Left lung (tissue), 10 donors: Measurements from ENCODE around the gene AFAP1L1. TPM values are rescaled to one million over a fixed set of nuclear protein-coding genes. Genes with fewer than 3 reads are reported as not detected.

ENCODE experiments used
- ATAC-seq: fragments of 200-7000 bp; cut with Tn5 transposase; one replicate; pipeline ENCODE4 v1.9.1; 2020; ENCODE audit warnings: moderate library complexity
- DNase-seq, 4 donors: peaks; one replicate each; pipeline ENCODE4 v3.0.0-alpha.2; 2013 to 2020
- H3K27ac ChIP-seq, 2 donors: fragments of 200-600 bp; sonication (generic) in 1 of 2; one replicate each; pipeline versions ENCODE4 v1.5.0 to v1.8.0; 2020 to 2021
- H3K27me3 ChIP-seq, 2 donors: fragments of 200-600 bp; sonication (generic) in 1 of 2; one replicate each; pipeline versions ENCODE4 v1.5.0 to v1.8.0; 2020 to 2021
- H3K36me3 ChIP-seq, 2 donors: fragments of 200-600 bp; sonication (generic) in 1 of 2; one replicate each; pipeline versions ENCODE4 v1.5.0 to v1.8.0; 2020 to 2021
- H3K4me1 ChIP-seq, 2 donors: fragments of 200-600 bp; one replicate each; pipeline ENCODE4 v1.8.0; 2021
- H3K4me3 ChIP-seq, 2 donors: fragments of 200-600 bp; sonication (generic) in 1 of 2; one replicate each; pipeline versions ENCODE4 v1.5.0 to v1.8.0; 2020 to 2021; ENCODE audit warnings: mild to moderate bottlenecking in 1 of 2
- H3K9me3 ChIP-seq, 2 donors: fragments of 200-600 bp; sonication (generic) in 1 of 2; one replicate each; pipeline versions ENCODE4 v1.5.0 to v1.8.0; 2020 to 2021
- intact Hi-C, 2 donors: fragments of 100-400 bp; cut with DNase I; formaldehyde crosslinking; loops; one replicate each; pipeline versions ENCODE4 v1.11.2 to v1.14.2; 2022
- polyA plus RNA-seq, 6 donors: library from polyadenylated mRNA; unstranded; fragments of 120-200 nt; gene quantifications; one replicate each; pipeline ENCODE4 v1.2.1, GENCODE V29; 2013; ENCODE audit not compliant: insufficient read length in 6 of 6
- total RNA-seq, 2 donors: library from RNA; stranded (reverse); fragmentation: NEBNext Ultra II Directional; extraction: Animal tissue kit (Norgen Biotek cat#: 25700); gene quantifications; one replicate each; pipeline ENCODE4 v1.2.1, GENCODE V29; 2021
- TF ChIP-seq, protein P1 (sequence below), 2 donors: fragments of 200-600 bp; sonication (generic) in 1 of 2; IDR thresholded peaks; one replicate each; pipeline versions ENCODE4 v1.5.0 to v1.8.0; 2021; ENCODE audit warnings: antibody characterized with exemption in 2 of 2
- donor health status: DM: no; HTN: yes; CAD: no.
- donor health status: DM: no; HTN: no; CAD: no.

The AFAP1L1 gene
- total and polyA plus RNA-seq, 8 donors, result 14.2 to 46.6 (median 40.6) TPM

DNA sequence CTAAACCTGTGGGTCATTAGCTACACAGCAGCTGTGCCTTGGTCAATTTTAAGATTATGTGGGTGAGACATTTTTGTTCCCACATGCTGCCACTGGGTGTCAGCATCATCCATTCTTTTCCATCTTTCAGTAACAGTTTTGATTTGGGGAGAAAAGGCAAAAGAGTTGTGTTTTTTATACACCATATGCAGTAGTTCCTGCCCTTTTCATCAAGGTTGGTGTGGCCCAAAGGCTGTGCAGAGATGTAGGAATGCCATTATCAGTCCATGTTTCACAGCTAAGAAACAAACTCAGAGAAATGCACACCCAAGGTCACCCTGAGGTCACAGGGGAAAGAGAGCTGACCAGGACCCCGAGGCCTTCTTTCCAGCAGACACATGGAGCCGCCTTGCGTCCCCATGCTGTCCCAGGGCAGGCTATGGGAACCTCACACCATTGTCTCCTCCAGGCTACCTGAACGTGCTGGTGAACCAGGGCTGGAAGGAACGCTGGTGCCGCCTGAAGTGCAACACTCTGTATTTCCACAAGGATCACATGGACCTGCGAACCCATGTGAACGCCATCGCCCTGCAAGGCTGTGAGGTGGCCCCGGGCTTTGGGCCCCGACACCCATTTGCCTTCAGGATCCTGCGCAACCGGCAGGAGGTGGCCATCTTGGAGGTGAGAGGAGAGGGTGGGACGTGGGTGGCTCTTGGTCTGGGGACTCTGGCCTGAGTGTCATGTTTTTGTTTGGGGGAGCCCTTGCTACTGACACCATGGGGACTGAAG, 45.8 kb downstream of the AFAP1L1 start:
- Histone ChIP-seq H3K9me3 (no peaks in the 10 kb centered on the region), H3K27ac (no peak overlapping the region), H3K4me1 (peaks cover 6 to 13% of the 10 kb centered on the region in 2 donors), H3K36me3 (no peaks in the 10 kb centered on the region), H3K4me3 (no peak overlapping the region), H3K27me3 (no peaks in the 10 kb centered on the region)
- TF ChIP-seq, protein P1, sequence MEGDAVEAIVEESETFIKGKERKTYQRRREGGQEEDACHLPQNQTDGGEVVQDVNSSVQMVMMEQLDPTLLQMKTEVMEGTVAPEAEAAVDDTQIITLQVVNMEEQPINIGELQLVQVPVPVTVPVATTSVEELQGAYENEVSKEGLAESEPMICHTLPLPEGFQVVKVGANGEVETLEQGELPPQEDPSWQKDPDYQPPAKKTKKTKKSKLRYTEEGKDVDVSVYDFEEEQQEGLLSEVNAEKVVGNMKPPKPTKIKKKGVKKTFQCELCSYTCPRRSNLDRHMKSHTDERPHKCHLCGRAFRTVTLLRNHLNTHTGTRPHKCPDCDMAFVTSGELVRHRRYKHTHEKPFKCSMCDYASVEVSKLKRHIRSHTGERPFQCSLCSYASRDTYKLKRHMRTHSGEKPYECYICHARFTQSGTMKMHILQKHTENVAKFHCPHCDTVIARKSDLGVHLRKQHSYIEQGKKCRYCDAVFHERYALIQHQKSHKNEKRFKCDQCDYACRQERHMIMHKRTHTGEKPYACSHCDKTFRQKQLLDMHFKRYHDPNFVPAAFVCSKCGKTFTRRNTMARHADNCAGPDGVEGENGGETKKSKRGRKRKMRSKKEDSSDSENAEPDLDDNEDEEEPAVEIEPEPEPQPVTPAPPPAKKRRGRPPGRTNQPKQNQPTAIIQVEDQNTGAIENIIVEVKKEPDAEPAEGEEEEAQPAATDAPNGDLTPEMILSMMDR (IDR thresholded peaks at IDR 0.05), result peak; percentile 46 to 73
- intact Hi-C loops, result loop anchor here in 1 of 2 donors (5.0 kb wide), 1 partner anchor 55 kb away; no protein-coding TSS in a partner anchor
- DNase-seq (peak in 2 of 4 donors; percentile 46 to 69), ATAC-seq (peak; percentile 64)

DNA sequence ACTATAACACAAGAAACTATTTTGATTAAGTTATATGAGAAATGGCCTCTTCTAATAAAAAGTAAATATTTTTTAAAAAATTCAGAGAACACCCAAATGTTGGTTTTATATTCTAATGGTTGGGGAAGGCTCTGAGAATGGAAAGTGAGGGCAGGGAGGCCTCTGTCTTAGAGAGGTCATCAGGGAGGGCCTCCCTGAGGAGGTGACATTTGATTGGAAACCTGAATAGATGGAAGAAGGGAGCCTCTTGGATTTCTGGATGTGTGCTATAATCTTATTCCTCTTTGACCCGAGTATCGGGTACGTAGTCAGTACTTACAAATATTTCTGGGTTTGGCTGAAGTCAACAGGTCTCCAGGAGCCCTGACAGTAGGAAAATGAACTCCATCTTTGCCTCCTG, 47.5 kb downstream of the AFAP1L1 start:
- peaks cover 6 to 13% of the 10 kb centered on the region in 2 donors for H3K4me1 ChIP-seq
- H3K4me3 ChIP-seq, result no peak overlapping the region
- H3K27me3 ChIP-seq, result no peaks in the 10 kb centered on the region
- ATAC-seq (no peak), DNase-seq (no peak)
- no peak overlapping the region for H3K27ac ChIP-seq
- H3K9me3 ChIP-seq, result no peaks in the 10 kb centered on the region
- TF ChIP-seq, protein P1 (IDR thresholded peaks at IDR 0.05), result no peak
- intact Hi-C loops, result loop anchor here in 1 of 2 donors (5.0 kb wide), 1 partner anchor 53 kb away; no protein-coding TSS in a partner anchor
- H3K36me3 ChIP-seq, result no peaks in the 10 kb centered on the region

DNA sequence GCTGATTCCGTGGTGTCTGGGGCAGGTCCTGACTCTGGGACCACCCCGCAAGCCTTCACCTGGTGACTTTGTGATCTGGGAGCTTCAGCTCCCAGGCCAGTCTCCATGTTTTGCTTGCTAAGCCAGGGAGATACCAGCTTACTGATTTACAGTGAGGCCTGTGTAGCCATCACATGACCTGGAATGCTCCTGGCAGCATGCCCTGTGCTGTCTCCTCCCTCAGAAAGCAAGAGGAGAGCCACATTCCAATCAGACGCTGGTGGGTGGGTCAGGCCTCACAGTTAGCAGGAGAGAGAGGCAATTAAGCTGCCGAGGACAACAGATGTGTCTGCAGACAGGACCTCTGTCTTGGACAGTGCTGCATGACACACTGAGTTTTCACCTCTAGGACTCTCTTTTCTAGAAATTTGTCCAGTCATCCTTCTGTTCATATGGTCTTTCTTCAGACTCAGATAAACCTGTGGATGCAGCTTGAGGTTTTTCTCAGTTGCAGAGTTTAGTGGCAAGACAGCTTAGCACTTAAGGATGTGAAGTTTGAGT, 49.2 kb downstream of the AFAP1L1 start:
- ATAC-seq, result peak; percentile 92
- H3K27me3 ChIP-seq, result no peaks in the 10 kb centered on the region
- intact Hi-C loops, result no loop called here

DNA sequence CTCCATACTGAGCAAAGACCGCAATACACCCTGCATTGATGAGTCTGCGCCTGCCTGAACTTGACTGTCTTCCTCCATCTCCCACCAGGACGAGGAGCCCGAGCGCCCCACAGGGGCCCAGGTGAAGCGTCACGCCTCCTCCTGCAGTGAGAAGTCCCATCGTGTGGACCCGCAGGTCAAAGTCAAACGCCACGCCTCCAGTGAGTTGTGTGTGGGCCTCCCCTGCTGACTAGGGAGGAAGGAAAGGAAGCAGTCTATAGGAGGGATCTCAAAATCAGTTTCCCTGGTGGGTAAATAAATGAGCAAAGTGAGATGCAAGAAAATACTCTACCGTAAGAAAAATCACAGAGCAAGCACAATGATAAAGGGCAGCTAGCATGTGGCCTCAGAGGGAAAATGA, 50.9 kb downstream of the AFAP1L1 start:
- Histone ChIP-seq H3K4me1 (peaks cover 6 to 13% of the 10 kb centered on the region in 2 donors), H3K9me3 (no peaks in the 10 kb centered on the region), H3K4me3 (no peak overlapping the region), H3K27ac (peak overlapping the region in 1 of 2 donors; percentile 26), H3K27me3 (no peaks in the 10 kb centered on the region), H3K36me3 (no peaks in the 10 kb centered on the region)
- TF ChIP-seq, protein P1 (IDR thresholded peaks at IDR 0.05), result no peak
- ATAC-seq, result no peak
- no peak for DNase-seq
- intact Hi-C loops, result no loop called here

More for the DNA sequence above, 49.2 kb downstream of the AFAP1L1 start:
- peak; percentile 78 to 90 (median 84) for DNase-seq
- TF ChIP-seq, protein P1 (IDR thresholded peaks at IDR 0.05), result no peak
- Histone ChIP-seq H3K36me3 (no peaks in the 10 kb centered on the region), H3K9me3 (no peaks in the 10 kb centered on the region), H3K27ac (peak overlapping the region; percentile 23 to 42), H3K4me1 (peaks cover 6 to 13% of the 10 kb centered on the region in 2 donors), H3K4me3 (no peak overlapping the region)

DNA sequence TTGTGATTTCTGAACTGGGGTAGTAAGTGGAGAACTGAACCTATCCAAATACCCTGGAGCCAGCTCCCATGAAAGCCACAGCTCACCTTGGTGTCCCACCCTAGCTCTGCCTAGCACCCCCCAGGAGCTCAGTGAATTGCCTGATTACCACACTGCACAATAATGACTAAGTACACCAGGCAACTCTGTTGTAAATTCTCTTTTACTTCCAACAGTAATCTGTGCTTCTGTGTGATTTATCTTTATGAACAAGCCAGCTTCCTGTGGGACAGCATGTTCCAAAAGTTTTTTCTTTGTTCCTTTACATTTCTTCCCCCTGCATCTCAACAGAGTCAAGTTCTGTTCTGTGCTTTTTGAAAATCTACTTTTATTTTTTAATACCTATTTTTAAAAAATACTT, 51.6 kb downstream of the AFAP1L1 start:
- no peaks in the 10 kb centered on the region for H3K36me3 ChIP-seq
- TF ChIP-seq, protein P1 (IDR thresholded peaks at IDR 0.05), result no peak
- intact Hi-C loops, result no loop called here
- peak overlapping the region in 1 of 2 donors; percentile 26 for H3K27ac ChIP-seq
- DNase-seq (no peak), ATAC-seq (no peak)
- H3K27me3 ChIP-seq, result no peaks in the 10 kb centered on the region
- peaks cover 6 to 13% of the 10 kb centered on the region in 2 donors for H3K4me1 ChIP-seq
- H3K9me3 ChIP-seq, result no peaks in the 10 kb centered on the region
- H3K4me3 ChIP-seq, result no peak overlapping the region
